GM12878 (cell line): ENCODE results near the gene CDYL2. TPM values are rescaled to one million over a fixed set of nuclear protein-coding genes. Genes with fewer than 3 reads are reported as not detected.

Experiments
- ATAC-seq: fragments of 200-7000 bp; cut with Tn5 transposase; 3 replicates; pipeline ENCODE4 v1.9.1; 2020; ENCODE audit warnings: mild to moderate bottlenecking, moderate library complexity
- BruUV-seq: library from RNA; stranded (reverse); fragments of 400-500 nt; replicated peaks from 2 replicates; lab custom pipeline; 2021; lab: Mats Ljungman, UMichigan
- CTCF ChIA-PET: fragments of 300-600 bp; sonication (Branson Sonifier 250); formaldehyde crosslinking; extraction: SDS; loops from one replicate; lab custom pipeline; 2021; ENCODE audit warnings: inconsistent platforms; lab: Yijun Ruan, JAX
- POLR2A ChIA-PET: fragments of 350-600 bp; formaldehyde crosslinking; extraction: SDS; loops from one replicate; lab custom pipeline; 2021; ENCODE audit warnings: inconsistent platforms; lab: Charles Lee
- RAD21 ChIA-PET: fragments of 300-600 bp; sonication (Branson Sonifier 250); formaldehyde crosslinking; loops from one replicate; lab custom pipeline; 2023; ENCODE audit warnings: antibody characterized with exemption; ENCODE audit not compliant: unreplicated experiment; lab: Charles Lee
- SMC1A ChIA-PET: fragments of 300-600 bp; sonication (Branson Sonifier 250); formaldehyde crosslinking; loops from one replicate; lab custom pipeline; 2023; ENCODE audit not compliant: unreplicated experiment, uncharacterized antibody; lab: Charles Lee
- DNase-seq: peaks from one replicate; pipeline ENCODE4 v3.0.0-alpha.2; 2011; ENCODE audit warnings: low read depth, low spot score
- FAIRE-seq: peaks from 3 replicates; lab custom pipeline; 2011; peaks lifted over from hg19 to GRCh38; lab: Jason Lieb, UNC
- H2AFZ ChIP-seq: 2 replicates; pipeline ENCODE4 v1.6.0; 2011; ENCODE audit warnings: low read depth, low read length, control low read depth; ENCODE audit not compliant: control insufficient read depth
- H3K27ac ChIP-seq: 2 replicates; pipeline ENCODE4 v1.5.1; 2011; ENCODE audit warnings: control low read depth; ENCODE audit not compliant: control insufficient read depth, insufficient read depth
- H3K27me3 ChIP-seq, 2 experiments: replicated peaks in 1 of 2; 2 replicates each; pipeline versions ENCODE4 v1.6.0 to v1.6.1; 2011; ENCODE audit warnings: low read length in 1 of 2; ENCODE audit not compliant: control insufficient read depth in 2 of 2, insufficient read depth in 2 of 2
- H3K36me3 ChIP-seq, 2 experiments: 2 replicates each; pipeline ENCODE4 v1.5.1; 2011; ENCODE audit warnings: low read length in 1 of 2; ENCODE audit not compliant: control insufficient read depth in 2 of 2, insufficient read depth in 2 of 2
- H3K4me1 ChIP-seq: 2 replicates; pipeline ENCODE4 v1.6.1; 2011; ENCODE audit warnings: mild to moderate bottlenecking, low read length, moderate library complexity, mixed read lengths; ENCODE audit not compliant: control insufficient read depth, insufficient read depth
- H3K4me2 ChIP-seq: 2 replicates; pipeline ENCODE4 v1.6.0; 2011; ENCODE audit warnings: control low read depth; ENCODE audit not compliant: control insufficient read depth, insufficient read depth
- H3K4me3 ChIP-seq: fragments of 200-600 bp; sonication (generic); 2 replicates; pipeline ENCODE4 v1.5.1; 2016
- H3K79me2 ChIP-seq: 2 replicates; pipeline ENCODE4 v1.6.0; 2011; ENCODE audit warnings: low read length; ENCODE audit not compliant: control insufficient read depth, insufficient read depth
- H3K9ac ChIP-seq: 2 replicates; pipeline ENCODE4 v1.8.0; 2011; ENCODE audit warnings: low read length, control low read depth, mixed read lengths; ENCODE audit not compliant: control insufficient read depth, insufficient read depth
- H3K9me3 ChIP-seq: replicated peaks from 3 replicates; pipeline ENCODE4 v1.5.1; 2011; ENCODE audit warnings: mild to moderate bottlenecking, low read length; ENCODE audit not compliant: control insufficient read depth, insufficient read depth
- H4K20me1 ChIP-seq: 2 replicates; pipeline ENCODE4 v1.6.0; 2011; ENCODE audit not compliant: control insufficient read depth, insufficient read depth
- BCL11A ChIP-seq: IDR thresholded peaks from 2 replicates; pipeline ENCODE4 v1.6.1; 2011; ENCODE audit warnings: low read depth, low read length
- CREM ChIP-seq: IDR thresholded peaks from 2 replicates; pipeline ENCODE4 v1.6.1; 2014; ENCODE audit warnings: antibody characterized with exemption, low read depth
- CTCF ChIP-seq, 3 experiments: IDR thresholded peaks in 2 of 3; conservative IDR thresholded peaks in 1 of 3; 2 replicates each; pipeline ENCODE4 v1.5.1; 2011; ENCODE audit warnings: low read depth in 3 of 3, low read length in 3 of 3, mild to moderate bottlenecking in 3 of 3, control low read depth in 2 of 3, moderate library complexity in 2 of 3, inconsistent platforms in 1 of 3, mixed read lengths in 1 of 3; ENCODE audit not compliant: control insufficient read depth in 2 of 3, insufficient read depth in 1 of 3; ENCODE audit errors: extremely low read depth in 1 of 3
- EGR1 ChIP-seq, 2 experiments: IDR thresholded peaks; 1 replicate in 1 of 2; 2 replicates in 1 of 2; pipeline ENCODE4 v1.6.1; 2011 to 2012; ENCODE audit warnings: low read depth in 2 of 2, low read length in 2 of 2, borderline replicate concordance in 1 of 2, mild to moderate bottlenecking in 1 of 2, moderate library complexity in 1 of 2
- FOXM1 ChIP-seq: IDR thresholded peaks from 2 replicates; pipeline ENCODE4 v1.6.1; 2012; ENCODE audit warnings: low read depth, mild to moderate bottlenecking, inconsistent platforms, low read length, moderate library complexity
- NR2C2 ChIP-seq: IDR thresholded peaks from 2 replicates; pipeline ENCODE4 v1.6.1; 2011; ENCODE audit warnings: borderline replicate concordance, low read depth; ENCODE audit not compliant: control insufficient read depth, insufficient read length
- PAX8 ChIP-seq: fragments of 450-650 bp; IDR thresholded peaks from 2 replicates; pipeline ENCODE4 v1.6.1; 2017; ENCODE audit warnings: mild to moderate bottlenecking, moderate library complexity
- PML ChIP-seq: IDR thresholded peaks from 2 replicates; pipeline ENCODE4 v1.6.1; 2012; ENCODE audit warnings: low read length, inconsistent platforms
- POU2F2 ChIP-seq: IDR thresholded peaks from 3 replicates; pipeline ENCODE4 v1.6.1; 2011; ENCODE audit warnings: low read depth, mild to moderate bottlenecking, low read length, borderline replicate concordance
- RUNX3 ChIP-seq: IDR thresholded peaks from 2 replicates; pipeline ENCODE4 v1.6.1; 2012; ENCODE audit warnings: low read length, inconsistent platforms
- SMARCA5 ChIP-seq: fragments of 450-650 bp; IDR thresholded peaks from 2 replicates; pipeline ENCODE4 v1.6.1; 2017; ENCODE audit warnings: mild to moderate bottlenecking
- SMC3 ChIP-seq: IDR thresholded peaks from 2 replicates; pipeline ENCODE4 v1.6.1; 2011; ENCODE audit warnings: low read length, improper control_type of control experiment, borderline replicate concordance
- STAT1 ChIP-seq: fragments of 450-650 bp; conservative IDR thresholded peaks from 2 replicates; pipeline ENCODE4 v1.6.1; 2014; ENCODE audit warnings: antibody characterized with exemption, mild to moderate bottlenecking
- YY1 ChIP-seq: IDR thresholded peaks from 2 replicates; pipeline ENCODE4 v1.6.1; 2011; ENCODE audit warnings: low read depth, mild to moderate bottlenecking, low read length
- ZNF274 ChIP-seq: IDR thresholded peaks from one replicate; pipeline ENCODE4 v1.8.0; 2011; ENCODE audit not compliant: insufficient read length, insufficient read depth
- WGBS: methylation state at CpG from one replicate; pipeline ENCODE4 v1.1.6; 2016; ENCODE audit warnings: low lambda C conversion rate; ENCODE audit not compliant: insufficient replicate concordance, insufficient coverage; ENCODE audit errors: missing lambda C conversion rate; 5-methylcytosine and 5-hydroxymethylcytosine counted together
- in situ Hi-C: fragments of 300-500 bp; cut with MboI; formaldehyde crosslinking; loops from 9 replicates; pipeline ENCODE4 v1.14.3; 2018; ENCODE audit warnings: mixed read lengths
- intact Hi-C: fragments of 100-400 bp; cut with micrococcal nuclease; formaldehyde crosslinking; loops from one replicate; pipeline ENCODE4 v1.14.2; 2022; ENCODE audit not compliant: unreplicated experiment
- polyA plus RNA-seq, 11 experiments: library from polyadenylated mRNA; depleted of rRNA in 4 of 11; unstranded in 6 of 11; stranded (reverse) in 5 of 11; fragments of >200 nt; fragmentation: Nextera tagmentation in 4 of 11; fragmentation: Illumina TruSeq in 1 of 11; extraction: Ambion mirVana in 4 of 11; extraction: Trizol in 1 of 11; gene quantifications; 1 replicate in 1 of 11; 2 replicates in 10 of 11; pipeline versions ENCODE4 v1.2.1 to v1.2.3, GENCODE V29; 2011 to 2016; ENCODE audit warnings: inconsistent platforms in 2 of 11, missing spikeins in 2 of 11, low read depth in 1 of 11
- total RNA-seq, 4 experiments: library from RNA; depleted of rRNA in 3 of 4; stranded (reverse); fragments of >200 nt in 3 of 4; fragmentation: Illumina TruSeq in 1 of 4; extraction: Trizol in 1 of 4; gene quantifications; 2 replicates each; pipeline versions ENCODE4 v1.2.1 to v1.2.3, GENCODE V29; 2013 to 2021

CDYL2 gene
- total and polyA plus RNA-seq, 10 of the 15 experiments (the other 5 are each of a cell fraction or from before 2014, with no cell fraction given): 0.27 to 22.9 (median 3.9) TPM

GRCh38 chr16:80591071-80591915, 213.1 kb downstream of the CDYL2 start:
- no peak overlapping the region for H3K9ac ChIP-seq
- H3K79me2 ChIP-seq: no peaks in the 10 kb centered on the region
- in situ Hi-C loops: no loop called here
- H2AFZ ChIP-seq: no peak overlapping the region
- peaks cover 5% of the 10 kb centered on the region for H3K4me1 ChIP-seq
- H3K4me2 ChIP-seq: no peak overlapping the region
- WGBS: 84% methylated on average over 7 of the region's 7 CpGs
- ATAC-seq (no peak), FAIRE-seq (no peak), DNase-seq (no peak)
- H3K4me3 ChIP-seq: no peak overlapping the region
- CTCF ChIA-PET: interaction anchor here (0.8 kb wide), 1 partner anchor 65 kb away, joined by 4 read pairs; no protein-coding TSS in a partner anchor
- no peaks in the 10 kb centered on the region for H3K36me3 ChIP-seq
- no TSS peak for BruUV-seq
- H3K27ac ChIP-seq: no peak overlapping the region
- intact Hi-C loops: no loop called here
- POLR2A ChIA-PET: interaction anchor here (0.6 to 0.8 kb wide), 2 partner anchors 10 to 744 kb away, joined by 3 read pairs; no protein-coding TSS in a partner anchor
- H4K20me1 ChIP-seq: no peaks in the 10 kb centered on the region
- SMC1A ChIA-PET: interaction anchor here (0.9 kb wide), 1 partner anchor 209 kb away, joined by 3 read pairs; no protein-coding TSS in a partner anchor
- TF ChIP-seq RUNX3: peak; percentile 58
- no peak for TF ChIP-seq EGR1 (IDR thresholded peaks at IDR 0.05; ENCODE audit: borderline replicate concordance in 1 of 2, low read depth in 2 of 2, low read length in 2 of 2)
- TF ChIP-seq PML: no peak
- H3K27me3 ChIP-seq: no peaks in the 10 kb centered on the region
- RAD21 ChIA-PET: no interaction called here
- H3K9me3 ChIP-seq: no peaks in the 10 kb centered on the region; the same call in 2 of the 3 replicates

- intact Hi-C loops (no loop called here), in situ Hi-C loops (no loop called here)
- H3K4me2 ChIP-seq: no peak overlapping the region
- FAIRE-seq (no peak), ATAC-seq (no peak), DNase-seq (no peak)
- H3K27me3 ChIP-seq: no peaks in the 10 kb centered on the region
- H3K4me3 ChIP-seq: no peak overlapping the region
- ChIA-PET CTCF (interaction anchor here (1.3 kb wide), 1 partner anchor 61 kb away, joined by 3 read pairs; no protein-coding TSS in a partner anchor), POLR2A (no interaction called here), RAD21 (no interaction called here), SMC1A (interaction anchor here (1.8 kb wide), 1 partner anchor 10 kb away, joined by 4 read pairs; no protein-coding TSS in a partner anchor)
- H3K4me1 ChIP-seq: peaks cover 20% of the 10 kb centered on the region
- H4K20me1 ChIP-seq: no peaks in the 10 kb centered on the region
- WGBS: 77% methylated on average over 4 of the region's 4 CpGs
- no TSS peak for BruUV-seq
- H3K79me2 ChIP-seq: no peaks in the 10 kb centered on the region
- H2AFZ ChIP-seq: no peak overlapping the region
- no peaks in the 10 kb centered on the region for H3K36me3 ChIP-seq
- no peak overlapping the region for H3K9ac ChIP-seq
- H3K9me3 ChIP-seq: no peaks in the 10 kb centered on the region; the same call in 2 of the 3 replicates
- no peak overlapping the region for H3K27ac ChIP-seq
- no peak for TF ChIP-seq PAX8
- TF ChIP-seq PML: no peak
- TF ChIP-seq STAT1: no peak
- TF ChIP-seq SMARCA5: no peak
- no peak for TF ChIP-seq CTCF (IDR thresholded peaks at IDR 0.05 in 2 of 3, conservative IDR thresholded peaks at IDR 0.05 in 1 of 3; ENCODE audit: control insufficient read depth in 2 of 3, extremely low read depth in 1 of 3, insufficient read depth in 1 of 3, low read depth in 3 of 3, low read length in 3 of 3)
- TF ChIP-seq NR2C2: no peak
- TF ChIP-seq YY1: no peak
- TF ChIP-seq BCL11A: no peak
- TF ChIP-seq FOXM1: no peak
- no peak for TF ChIP-seq CREM
- no peak for TF ChIP-seq SMC3
- TF ChIP-seq ZNF274: no peak
- TF ChIP-seq POU2F2: no peak
Measured at GRCh38 chr16:80587071-80587470, 217.3 kb downstream of the CDYL2 start.
